AG10803 (cell line): Measurements from ENCODE around the gene USP6NL.

Experiments
- DNase-seq: peaks from one replicate; pipeline ENCODE4 v3.0.0; 2010; ENCODE audit warnings: low read depth
- H3K4me3 ChIP-seq: 2 replicates; pipeline ENCODE4 v1.5.1; 2011; ENCODE audit warnings: mild to moderate bottlenecking, low read length, control low read depth
- CTCF ChIP-seq: conservative IDR thresholded peaks from 2 replicates; pipeline ENCODE4 v1.5.1; 2011; ENCODE audit warnings: mild to moderate bottlenecking, low read length, control low read depth, inconsistent platforms

USP6NL gene

GRCh38 chr10:11594589-11595394, 16.7 kb downstream of the USP6NL start:
- no peak for DNase-seq
- TF ChIP-seq CTCF, result no peak
- no peak overlapping the region for H3K4me3 ChIP-seq

GRCh38 chr10:11593612-11594011, 17.8 kb downstream of the USP6NL start:
- no peak overlapping the region for H3K4me3 ChIP-seq
- DNase-seq, result no peak
- no peak for TF ChIP-seq CTCF

- TF ChIP-seq CTCF, result no peak
- H3K4me3 ChIP-seq, result no peak overlapping the region
- no peak for DNase-seq
Observed at GRCh38 chr10:11589738-11590137, 21.7 kb downstream of the USP6NL start.

- DNase-seq, result no peak
- H3K4me3 ChIP-seq, result no peak overlapping the region
- TF ChIP-seq CTCF, result no peak
Observed at GRCh38 chr10:11588873-11589574, 22.4 kb downstream of the USP6NL start.

GRCh38 chr10:11587722-11588259, 23.7 kb downstream of the USP6NL start:
- DNase-seq, result no peak
- no peak for TF ChIP-seq CTCF
- no peak overlapping the region for H3K4me3 ChIP-seq

- no peak for DNase-seq
Observed at GRCh38 chr10:11586170-11586569, 25.3 kb downstream of the USP6NL start.

More at GRCh38 chr10:11586170-11586569, 25.3 kb downstream of the USP6NL start:
- no peak for TF ChIP-seq CTCF
- no peak overlapping the region for H3K4me3 ChIP-seq
